Stimulated activated CD4-positive, alpha-beta T cell treated with anti-CD3 and anti-CD28 coated beads, Interleukin-1b, Interleukin-23, amount 100 ng/mL, for 1 hour (primary cell): ENCODE measurements around the gene TIE1.

Experiments
- DNase-seq, 2 donors: peaks; one replicate each; pipeline ENCODE4 v3.0.0-alpha.2; 2020; ENCODE audit warnings: low read depth in 2 of 2

Gene TIE1

GRCh38 chr1:43293896-43294760 is 6.7 kb upstream of the TIE1 start:
- no peak for DNase-seq

- DNase-seq, result no peak
Measured at GRCh38 chr1:43294761-43295160, 6.0 kb upstream of the TIE1 start.

GRCh38 chr1:43296207-43296606 is 4.6 kb upstream of the TIE1 start:
- no peak for DNase-seq

- DNase-seq, result no peak
Measured at GRCh38 chr1:43298055-43298454, 2.7 kb upstream of the TIE1 start.

- DNase-seq, result no peak
Measured at GRCh38 chr1:43299101-43299500, 1.7 kb upstream of the TIE1 start.

- DNase-seq, result no peak
Measured at GRCh38 chr1:43302201-43302600, 1.4 kb downstream of the TIE1 start.

- DNase-seq, result no peak
Measured at GRCh38 chr1:43302721-43303470, 2.1 kb downstream of the TIE1 start.

GRCh38 chr1:43303471-43304313 is 2.9 kb downstream of the TIE1 start:
- DNase-seq, result no peak

GRCh38 chr1:43304314-43304681 is 3.5 kb downstream of the TIE1 start:
- no peak for DNase-seq

- no peak for DNase-seq
Measured at GRCh38 chr1:43304771-43305300, 4.1 kb downstream of the TIE1 start.

GRCh38 chr1:43305461-43305860 is 4.7 kb downstream of the TIE1 start:
- DNase-seq, result no peak

- DNase-seq, result no peak
Measured at GRCh38 chr1:43305926-43306687, 5.3 kb downstream of the TIE1 start.

GRCh38 chr1:43306688-43307457 is 6.1 kb downstream of the TIE1 start:
- DNase-seq, result no peak

GRCh38 chr1:43307458-43308158 is 6.8 kb downstream of the TIE1 start:
- no peak for DNase-seq

- DNase-seq, result no peak
Measured at GRCh38 chr1:43308635-43309404, 8.0 kb downstream of the TIE1 start.

- no peak for DNase-seq
Measured at GRCh38 chr1:43309405-43310025, 8.7 kb downstream of the TIE1 start.

GRCh38 chr1:43311521-43311920 is 10.7 kb downstream of the TIE1 start:
- no peak for DNase-seq

GRCh38 chr1:43312212-43312623 is 11.4 kb downstream of the TIE1 start:
- no peak for DNase-seq
